Fibroblast of skin of abdomen (primary cell): ENCODE measurements around the gene LRRC45.

ENCODE experiments used
- DNase-seq: peaks from one replicate; pipeline ENCODE4 v3.0.0-alpha.2; 2013

Gene LRRC45

GRCh38 chr17:81994593-81995462 lies 28.3 kb upstream of the LRRC45 start:
- no peak for DNase-seq

- no peak for DNase-seq
Observed at GRCh38 chr17:81995463-81996231, 27.5 kb upstream of the LRRC45 start.

DNA sequence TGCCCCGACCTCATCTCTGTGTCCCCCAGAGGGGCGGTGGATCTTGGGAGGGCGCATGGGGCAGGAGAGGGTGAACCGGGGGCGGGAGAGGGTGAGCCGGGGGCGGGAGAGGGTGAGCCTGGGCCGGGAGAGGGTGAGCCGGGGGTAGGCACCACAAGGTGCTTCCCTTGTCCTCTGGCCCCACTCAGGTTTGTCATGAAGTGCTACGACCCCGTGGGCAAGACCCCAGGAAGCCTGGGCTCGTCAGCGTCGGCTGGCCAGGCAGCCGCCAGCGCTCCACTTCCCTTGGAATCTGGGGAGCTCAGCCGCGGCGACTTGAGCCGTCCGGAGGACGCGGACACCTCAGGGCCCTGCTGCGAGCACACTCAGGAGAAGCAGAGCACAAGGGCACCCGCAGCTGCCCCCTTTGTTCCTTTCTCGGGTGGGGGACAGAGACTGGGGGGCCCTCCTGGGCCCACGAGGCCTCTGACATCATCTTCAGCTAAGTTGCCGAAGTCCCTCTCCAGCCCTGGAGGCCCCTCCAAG lies 26.8 kb upstream of the LRRC45 start:
- no peak for DNase-seq

GRCh38 chr17:81996757-81997441 lies 26.2 kb upstream of the LRRC45 start:
- no peak for DNase-seq

- DNase-seq = no peak
Observed at GRCh38 chr17:81998212-81998611, 24.9 kb upstream of the LRRC45 start.

DNA sequence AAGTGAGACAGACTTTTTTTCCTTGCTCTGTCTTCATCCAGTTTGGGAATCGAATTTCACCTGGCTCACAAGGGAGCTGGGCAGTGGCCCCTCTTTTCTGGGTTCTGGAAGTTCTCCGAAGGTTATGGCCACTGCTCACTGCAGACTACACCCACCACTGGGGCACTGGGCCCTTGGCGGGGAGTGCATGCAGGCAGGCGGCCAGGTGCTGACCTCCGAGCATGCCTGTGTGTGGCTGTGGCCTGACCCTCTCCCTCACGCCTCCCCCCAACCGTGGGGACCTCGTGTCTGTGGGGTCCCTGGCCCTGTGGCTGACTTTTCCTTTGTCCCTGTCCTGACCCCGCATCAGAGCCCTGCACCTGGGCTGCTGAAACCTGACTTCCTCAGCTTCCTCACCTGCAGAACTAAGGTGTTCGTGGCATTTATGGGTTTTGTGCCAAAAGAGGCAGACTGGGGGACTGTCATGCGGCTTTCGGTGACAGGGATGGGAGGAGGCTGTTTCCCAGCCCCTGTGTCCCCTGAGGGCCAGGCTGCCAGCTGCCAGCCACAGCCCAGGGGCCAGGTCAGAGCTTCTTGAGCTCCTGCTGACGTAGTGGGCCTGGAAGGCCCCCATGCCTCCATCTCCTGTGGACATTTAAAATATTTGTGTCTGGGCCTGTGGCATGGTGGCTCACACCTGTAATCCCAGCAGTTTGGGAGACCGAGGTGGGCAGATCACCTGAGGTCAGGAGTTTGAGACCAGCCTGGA lies 24.2 kb upstream of the LRRC45 start:
- DNase-seq = no peak

DNA sequence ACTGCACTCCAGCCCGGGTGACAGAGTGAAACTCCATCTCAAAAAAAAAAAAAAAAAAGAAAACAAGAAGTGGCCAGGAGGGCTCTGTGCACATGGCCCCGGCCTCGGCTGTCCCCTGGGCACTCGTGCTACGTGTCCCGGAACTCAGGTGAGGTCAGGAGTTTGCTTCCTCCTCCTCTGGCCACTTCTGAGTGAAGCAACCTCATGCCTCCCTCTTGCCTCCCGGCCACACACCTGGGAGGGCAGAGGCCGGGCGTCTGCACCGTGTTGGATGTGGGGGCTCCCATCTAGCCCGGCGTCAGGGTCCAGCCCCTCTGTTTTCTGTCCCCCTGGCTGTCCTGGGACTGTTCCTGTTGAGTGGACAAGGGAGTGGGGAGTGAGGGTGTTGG lies 23.5 kb upstream of the LRRC45 start:
- DNase-seq = no peak

GRCh38 chr17:81999976-82000802 lies 22.9 kb upstream of the LRRC45 start:
- no peak for DNase-seq

- DNase-seq = no peak
Observed at GRCh38 chr17:82000803-82001570, 22.1 kb upstream of the LRRC45 start.

- no peak for DNase-seq
Observed at GRCh38 chr17:82001571-82002056, 21.5 kb upstream of the LRRC45 start.

- peak; percentile 97 for DNase-seq
Observed at GRCh38 chr17:82003411-82004381, 19.4 kb upstream of the LRRC45 start.

DNA sequence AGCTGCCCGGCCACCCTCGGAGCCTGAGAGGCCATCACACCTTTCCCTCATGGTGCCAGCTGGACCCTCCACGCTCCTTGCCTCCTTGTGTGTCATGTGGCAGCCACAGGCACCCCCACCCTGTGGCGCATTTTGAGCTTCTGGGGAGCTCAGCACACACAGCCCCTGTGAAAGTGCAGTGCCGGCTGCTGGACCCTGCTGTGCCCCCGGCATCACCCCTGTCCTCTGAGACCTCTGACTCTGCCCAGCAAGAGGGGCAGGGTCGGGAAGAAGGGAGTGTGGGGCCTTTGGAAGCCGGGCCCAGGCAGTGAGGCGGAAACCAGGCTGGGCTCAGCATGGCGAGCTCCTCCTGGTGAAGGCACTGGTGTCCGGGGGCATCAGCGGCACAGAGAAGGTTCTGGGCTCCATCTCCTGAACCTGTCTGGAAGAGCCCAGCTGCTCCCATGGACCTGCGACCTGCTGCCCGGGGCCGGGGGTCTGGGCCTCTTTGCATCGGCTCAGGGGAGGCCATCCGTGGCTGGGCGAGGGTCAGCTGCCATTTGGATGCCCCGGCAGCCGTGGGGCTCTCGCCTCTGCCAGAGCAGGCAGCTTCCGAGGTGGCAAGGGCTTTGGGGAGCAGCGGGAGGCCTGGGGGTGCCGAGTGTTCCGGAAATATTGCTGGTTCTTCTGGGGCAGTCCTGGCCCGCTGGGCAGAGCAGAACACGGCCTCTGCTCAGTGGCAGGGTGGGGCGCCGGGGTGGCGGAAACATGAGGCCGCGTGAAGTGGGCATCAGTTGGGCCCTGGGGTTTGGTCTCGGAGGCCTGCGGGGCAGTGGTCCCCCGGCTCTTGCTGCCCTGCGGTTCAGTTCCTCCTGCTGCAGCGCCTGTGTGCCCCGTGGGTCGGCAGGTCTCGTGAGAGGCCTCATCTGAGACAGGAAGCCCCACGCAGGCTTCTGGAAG lies 18.3 kb upstream of the LRRC45 start:
- DNase-seq = no peak

GRCh38 chr17:82005701-82006348 lies 17.3 kb upstream of the LRRC45 start:
- DNase-seq = no peak

GRCh38 chr17:82006468-82007227 lies 16.5 kb upstream of the LRRC45 start:
- peak; percentile 68 for DNase-seq

DNA sequence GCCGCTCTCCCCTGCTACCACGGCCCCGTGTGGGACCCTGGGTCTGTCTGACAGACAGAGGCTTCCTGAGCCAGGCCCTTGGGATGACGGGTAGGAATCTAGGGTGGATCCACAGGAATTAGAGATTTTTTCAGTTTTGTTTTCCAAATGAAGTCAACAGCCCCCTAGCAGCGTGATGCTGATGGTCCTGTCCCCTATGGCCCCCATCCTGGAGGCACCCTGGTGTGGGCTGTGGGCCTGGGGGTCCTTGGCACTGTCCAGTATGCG lies 15.9 kb upstream of the LRRC45 start:
- DNase-seq = no peak

DNA sequence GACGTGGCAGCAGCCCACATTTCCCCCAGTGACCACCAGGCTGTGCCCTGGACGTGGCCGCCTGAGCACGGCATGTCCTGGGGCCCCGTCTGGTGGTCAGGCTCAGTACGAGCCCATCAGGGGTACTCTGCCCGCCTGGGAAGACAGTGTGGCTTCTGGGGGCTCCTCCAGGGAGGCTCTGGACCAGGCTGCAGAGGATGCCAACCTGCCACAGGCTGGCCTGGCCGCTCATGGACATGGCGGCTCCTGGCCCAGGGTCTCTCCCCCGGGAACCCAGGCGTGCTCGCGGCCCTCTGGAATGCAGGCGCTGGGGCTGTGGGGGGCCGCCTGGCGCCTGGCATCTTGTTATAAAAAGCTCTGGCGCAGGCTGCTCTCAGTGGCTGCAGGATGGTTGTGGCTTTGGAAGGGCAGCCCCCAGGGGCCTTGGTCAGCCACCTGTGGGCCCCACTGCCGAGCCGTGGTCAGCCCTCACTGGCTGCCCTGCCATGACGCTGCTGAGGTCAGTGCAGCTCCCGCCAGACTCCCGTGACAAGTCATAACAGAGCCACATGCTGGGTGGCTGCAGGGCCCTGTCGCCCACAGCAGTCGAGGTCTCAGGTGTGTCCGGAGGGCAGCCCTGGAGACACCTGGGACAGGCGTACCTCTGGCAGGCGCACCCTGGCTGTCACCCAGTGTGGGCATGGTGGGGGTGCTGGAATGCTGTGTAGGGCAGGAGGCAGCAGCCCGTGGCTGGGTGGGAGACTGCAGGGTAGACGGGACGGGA lies 15.4 kb upstream of the LRRC45 start:
- no peak for DNase-seq
